BE2C (cell line): ENCODE data around the gene ALKBH3.

Experiments
- DNase-seq: peaks from one replicate; pipeline ENCODE4 v3.0.0-alpha.2; 2020
- H3K27me3 ChIP-seq: fragments of 250-450 bp; sonication (Bioruptor Pico); 2 replicates; pipeline ENCODE4 v1.5.1; 2020; ENCODE audit warnings: mild to moderate bottlenecking
- H3K36me3 ChIP-seq: fragments of 250-450 bp; sonication (Bioruptor Pico); 2 replicates; pipeline ENCODE4 v1.5.1; 2020; ENCODE audit warnings: mild to moderate bottlenecking
- H3K4me1 ChIP-seq: fragments of 250-450 bp; sonication (Bioruptor Pico); 2 replicates; pipeline ENCODE4 v1.5.1; 2020
- H3K4me3 ChIP-seq: 2 replicates; pipeline ENCODE4 v1.5.1; 2011; ENCODE audit warnings: low read depth, low read length
- H3K9me3 ChIP-seq: fragments of 250-450 bp; sonication (Bioruptor Pico); 2 replicates; pipeline ENCODE4 v1.5.1; 2020
- CTCF ChIP-seq: IDR thresholded peaks from 2 replicates; pipeline ENCODE4 v1.5.1; 2012; ENCODE audit warnings: mild to moderate bottlenecking, low read depth, low read length

ALKBH3 gene

GRCh38 chr11:43925063-43925931, 44.7 kb downstream of the ALKBH3 start:
- no peak for TF ChIP-seq CTCF
- Histone ChIP-seq H3K4me1 (peaks cover 62% of the 10 kb centered on the region), H3K9me3 (no peaks in the 10 kb centered on the region), H3K36me3 (no peaks in the 10 kb centered on the region), H3K4me3 (no peak overlapping the region; the same call in 1 of the 2 replicates), H3K27me3 (no peaks in the 10 kb centered on the region)
- DNase-seq = no peak

- Histone ChIP-seq H3K9me3 (no peaks in the 10 kb centered on the region), H3K4me3 (no peak overlapping the region), H3K4me1 (peaks cover 58% of the 10 kb centered on the region), H3K27me3 (no peaks in the 10 kb centered on the region), H3K36me3 (no peaks in the 10 kb centered on the region)
- peak; percentile 85 for DNase-seq
- TF ChIP-seq CTCF = no peak
Observed at GRCh38 chr11:43925932-43926505, 45.4 kb downstream of the ALKBH3 start.

- H3K4me1 ChIP-seq = peaks cover 50% of the 10 kb centered on the region
- H3K27me3 ChIP-seq = no peaks in the 10 kb centered on the region
- H3K36me3 ChIP-seq = no peaks in the 10 kb centered on the region
- no peaks in the 10 kb centered on the region for H3K9me3 ChIP-seq
- no peak for TF ChIP-seq CTCF
- no peak overlapping the region for H3K4me3 ChIP-seq
- DNase-seq = no peak
Observed at GRCh38 chr11:43927070-43927469, 46.4 kb downstream of the ALKBH3 start.

GRCh38 chr11:43927925-43928707, 47.5 kb downstream of the ALKBH3 start:
- no peaks in the 10 kb centered on the region for H3K36me3 ChIP-seq
- H3K4me3 ChIP-seq = no peak overlapping the region
- H3K27me3 ChIP-seq = no peaks in the 10 kb centered on the region
- H3K9me3 ChIP-seq = no peaks in the 10 kb centered on the region
- no peak for TF ChIP-seq CTCF
- no peak for DNase-seq
- H3K4me1 ChIP-seq = peaks cover 41% of the 10 kb centered on the region

GRCh38 chr11:43928721-43929120, 48.1 kb downstream of the ALKBH3 start:
- DNase-seq = no peak
- Histone ChIP-seq H3K9me3 (no peaks in the 10 kb centered on the region), H3K36me3 (no peaks in the 10 kb centered on the region), H3K27me3 (no peaks in the 10 kb centered on the region), H3K4me1 (peaks cover 41% of the 10 kb centered on the region), H3K4me3 (no peak overlapping the region)
- no peak for TF ChIP-seq CTCF
